Hematopoietic multipotent progenitor cell treated with erythropoietin and hydrocortisone succinate and interleukin-3 and kit ligand, for 6 days (in vitro differentiated cells): ENCODE measurements around the gene CCT7.
"Not testable (repeated sequence)": the region's sequence is repeated elsewhere in the genome, so short reads cannot be mapped to it uniquely, and the experiment has no call there.

Experiments
- DNase-seq: peaks from one replicate; pipeline ENCODE4 v3.0.0-alpha.2; 2015

The CCT7 gene

DNA sequence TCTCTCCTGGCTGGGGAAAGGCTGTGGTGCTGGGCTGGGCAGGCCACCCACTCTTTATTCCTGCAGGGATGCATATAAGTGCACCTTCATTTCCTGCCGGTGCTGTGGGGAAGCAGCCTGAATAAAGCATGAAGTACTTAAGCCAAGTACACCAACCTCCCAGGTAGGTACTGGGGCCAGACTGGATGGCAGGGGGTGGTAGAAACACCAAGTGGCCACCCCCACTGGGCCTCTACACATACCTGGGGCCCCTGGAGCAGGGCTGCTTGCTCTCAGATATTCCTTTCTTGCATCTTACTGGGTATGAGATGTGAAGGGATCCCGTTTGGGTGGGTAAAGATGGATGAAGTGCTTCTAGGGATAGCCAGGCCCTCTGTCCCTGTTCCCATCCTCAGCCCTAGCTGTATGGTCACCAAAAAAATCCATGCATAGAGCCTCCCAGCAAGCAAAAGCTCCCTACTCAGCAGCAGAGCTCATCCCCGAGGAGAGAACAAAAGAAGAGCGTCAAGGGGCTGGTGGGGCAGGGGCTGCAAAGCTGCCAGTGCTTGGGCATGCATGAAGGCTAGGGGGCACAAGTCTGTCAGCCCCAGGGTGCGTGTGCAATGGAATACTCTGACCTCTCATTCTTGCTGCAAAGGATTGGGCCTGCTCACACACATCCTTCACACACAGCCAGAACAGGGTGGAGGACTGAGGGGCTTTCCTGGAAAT lies 22.0 kb downstream of the CCT7 start:
- DNase-seq: no peak

DNA sequence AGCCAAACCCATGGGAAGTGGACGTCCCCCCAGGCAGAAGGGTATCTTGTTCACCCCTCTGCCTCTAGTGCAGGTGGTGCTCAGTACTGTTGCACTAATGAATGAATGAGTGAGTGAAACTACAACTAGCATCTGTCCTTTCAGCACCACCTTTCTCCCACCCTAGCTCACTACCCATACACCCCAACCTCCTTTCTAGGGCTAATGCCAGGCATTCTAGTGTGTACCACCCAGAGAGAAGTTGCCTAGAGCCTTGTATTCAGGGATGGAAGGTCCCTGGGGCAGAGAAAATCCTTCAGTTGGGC lies 22.5 kb downstream of the CCT7 start:
- no peak for DNase-seq

DNA sequence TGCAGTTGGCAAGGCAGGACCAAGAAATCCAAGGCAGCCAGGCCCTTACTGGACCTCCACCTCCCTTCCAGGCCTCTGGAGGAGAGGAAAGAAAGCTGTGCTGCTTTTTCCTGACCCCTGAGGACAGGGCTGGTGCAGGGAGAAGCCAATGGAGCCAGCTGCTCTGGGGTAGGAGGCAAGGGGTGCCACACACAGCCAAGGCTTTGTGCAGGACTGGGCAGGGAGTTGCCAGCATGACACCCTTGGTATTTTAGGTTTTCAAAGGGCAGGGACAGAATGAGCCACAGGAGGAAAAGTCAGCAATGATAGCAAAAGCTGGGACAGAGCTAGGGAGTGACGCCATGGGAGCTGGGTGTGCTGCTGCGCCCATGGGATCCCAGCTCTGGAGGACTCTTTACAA lies 22.9 kb downstream of the CCT7 start:
- DNase-seq: no peak

DNA sequence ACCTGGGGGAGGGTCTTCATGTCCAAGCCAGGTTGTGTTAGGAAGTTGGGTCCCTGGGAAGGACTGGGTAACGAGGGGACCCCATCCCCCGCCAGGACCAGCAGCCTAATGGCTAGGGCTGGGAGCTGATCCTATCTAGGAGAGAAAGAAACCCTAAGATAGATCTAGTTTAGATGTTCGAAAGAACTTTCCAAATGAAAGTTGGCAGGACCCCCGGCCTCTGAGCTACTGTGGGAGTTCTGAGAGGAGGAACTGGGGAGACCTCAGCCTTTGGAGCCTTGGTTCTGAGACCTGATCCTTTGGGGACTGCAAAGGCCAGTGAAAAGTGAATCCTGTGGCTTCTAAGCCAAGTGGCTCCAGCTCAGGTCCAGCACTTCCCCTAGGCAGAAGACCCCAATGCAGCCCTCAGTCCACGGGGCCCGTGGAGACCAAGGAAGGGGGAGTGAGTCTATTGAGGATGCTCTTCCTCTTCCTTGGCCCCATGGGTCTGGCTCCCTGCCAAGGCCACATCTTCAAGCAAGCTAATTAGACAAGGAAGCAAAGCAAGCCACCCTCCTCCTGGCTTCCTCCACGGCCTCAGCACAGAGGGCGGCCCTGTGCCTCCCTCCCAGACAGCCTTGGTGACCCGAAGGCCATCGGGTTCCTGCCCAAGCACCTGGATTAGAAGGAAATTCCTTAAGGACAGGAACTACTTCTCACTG lies 23.5 kb downstream of the CCT7 start:
- DNase-seq: peak; percentile 68

DNA sequence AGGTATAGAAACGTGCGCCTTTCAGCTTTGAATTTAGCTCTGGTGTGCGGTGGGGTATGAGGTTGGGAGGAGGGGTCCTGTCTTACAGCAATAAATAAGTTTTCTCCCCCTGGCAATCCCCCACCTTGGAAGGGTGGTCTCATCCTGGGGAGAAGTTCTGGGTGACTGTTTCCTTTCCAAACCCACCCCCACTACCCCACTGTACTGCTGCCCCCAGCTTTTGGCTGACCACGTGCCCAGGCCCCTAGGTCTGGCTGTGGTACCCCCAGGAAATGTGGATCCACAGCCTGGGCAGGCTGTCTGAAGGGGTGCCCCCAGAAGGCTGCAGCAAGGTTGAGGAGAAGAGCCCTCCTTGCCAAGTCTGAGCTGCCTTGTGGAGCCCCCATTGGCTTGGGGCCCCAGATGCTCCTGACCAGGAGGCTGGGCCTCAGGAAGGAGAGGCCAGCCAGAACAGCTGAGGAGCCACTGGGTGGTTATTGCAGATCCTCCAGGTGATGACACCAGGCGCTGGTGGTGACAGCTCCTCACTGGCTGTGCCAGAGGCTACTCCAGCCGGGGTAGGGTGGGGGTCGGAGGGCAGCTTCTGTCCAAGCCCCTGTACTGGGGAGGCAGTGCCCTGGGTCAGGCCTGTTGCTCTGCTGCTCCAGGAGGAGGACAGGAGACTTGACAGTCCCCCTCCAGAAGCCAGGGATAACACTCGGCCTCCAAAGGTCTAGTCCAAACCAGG lies 24.2 kb downstream of the CCT7 start:
- DNase-seq: no peak

DNA sequence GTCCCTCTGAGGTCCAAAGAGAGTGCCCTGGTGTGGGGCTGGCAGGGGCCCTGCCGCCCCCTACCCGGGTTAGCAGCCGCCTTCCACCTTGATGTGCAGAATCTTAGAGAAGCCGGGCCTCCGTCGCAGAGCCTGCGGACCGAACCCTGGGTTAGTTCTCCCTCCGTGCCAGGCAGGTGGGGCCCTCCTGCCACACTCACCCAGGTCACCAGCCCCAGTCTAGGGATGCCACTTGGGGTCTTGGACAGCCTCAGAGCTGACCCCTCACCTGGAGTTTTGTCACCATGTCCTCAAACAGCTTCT lies 24.8 kb downstream of the CCT7 start:
- no peak for DNase-seq

DNA sequence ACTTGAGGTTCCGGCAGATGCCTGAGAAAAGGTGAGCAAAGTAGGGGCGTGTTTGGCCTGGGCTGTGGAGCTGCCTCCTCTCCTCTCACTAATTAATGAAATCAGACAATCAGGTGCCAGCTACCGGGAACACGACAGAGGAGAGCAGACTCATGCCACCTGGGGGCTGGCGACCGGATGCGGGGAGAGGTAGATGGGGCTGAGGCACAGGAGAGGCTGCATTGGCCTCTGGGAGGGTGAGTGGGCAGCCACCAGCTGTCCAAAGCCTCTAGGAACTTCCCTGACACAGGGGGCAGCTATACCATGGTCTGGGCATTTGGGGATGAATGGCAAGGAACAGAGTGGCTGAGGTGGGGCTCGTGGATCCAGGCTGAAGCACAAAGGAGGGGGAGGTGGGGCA lies 25.2 kb downstream of the CCT7 start:
- DNase-seq: no peak

DNA sequence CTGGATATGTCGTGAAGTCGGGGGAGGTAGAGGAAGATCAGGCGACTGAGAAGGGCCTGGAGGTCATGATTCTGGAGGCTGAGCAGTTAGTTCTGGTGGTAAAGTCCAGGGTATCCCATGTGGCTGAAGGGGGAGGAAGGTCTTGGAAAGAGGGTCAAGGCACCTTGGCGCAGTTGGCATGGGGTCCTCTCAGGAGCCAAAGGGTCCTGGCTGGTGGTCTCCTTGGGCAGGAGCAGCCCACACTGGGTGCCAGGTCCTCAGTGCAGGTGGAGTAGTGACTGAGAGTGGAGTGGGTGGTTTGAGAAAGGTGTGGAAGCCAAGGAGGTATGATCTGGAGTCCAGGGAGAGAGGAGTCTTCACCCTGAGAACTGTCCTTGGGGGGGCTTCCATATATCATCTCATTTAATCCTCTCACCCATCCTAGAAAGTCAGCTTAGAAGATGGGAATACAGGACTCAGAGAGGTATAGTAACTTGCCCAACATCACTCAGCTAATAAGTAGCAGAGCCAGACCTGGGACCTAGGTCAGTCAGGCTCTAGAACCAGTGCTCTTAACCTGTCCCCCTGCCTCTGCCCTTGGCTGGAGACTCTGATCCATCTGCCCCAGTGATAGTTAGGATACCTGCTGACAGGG lies 25.7 kb downstream of the CCT7 start:
- no peak for DNase-seq

DNA sequence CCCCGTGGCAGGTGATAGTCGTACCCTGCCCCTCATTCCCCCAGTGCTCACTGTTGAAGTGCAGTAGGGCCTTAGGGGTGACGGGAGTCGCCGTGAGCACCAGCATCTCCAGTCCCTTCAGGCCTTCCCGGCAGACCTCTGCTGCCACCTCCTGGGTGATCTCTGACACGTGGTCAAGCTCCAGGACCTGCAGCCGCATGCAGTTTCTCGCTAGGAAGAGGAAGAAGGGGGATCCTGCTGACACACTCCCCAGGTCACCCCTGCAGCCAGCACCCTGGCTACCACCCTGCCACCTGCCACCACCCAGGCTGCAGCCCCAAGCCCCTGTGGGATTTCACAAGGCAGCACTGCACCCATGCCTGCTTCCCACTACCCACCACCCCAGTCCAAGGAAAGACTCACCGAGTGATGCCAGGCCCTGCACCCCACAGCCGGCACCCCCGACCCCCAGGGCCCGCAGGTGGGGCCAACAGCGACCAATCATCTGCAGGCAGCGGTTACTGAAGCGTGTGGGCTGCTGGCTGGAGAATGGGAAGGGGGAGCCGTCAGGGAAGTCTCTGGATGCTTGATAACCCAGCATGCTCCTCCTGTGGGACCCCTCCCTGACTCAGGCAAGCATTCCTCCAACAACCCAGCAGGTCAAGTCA lies 26.4 kb downstream of the CCT7 start:
- peak; percentile 75 for DNase-seq

DNA sequence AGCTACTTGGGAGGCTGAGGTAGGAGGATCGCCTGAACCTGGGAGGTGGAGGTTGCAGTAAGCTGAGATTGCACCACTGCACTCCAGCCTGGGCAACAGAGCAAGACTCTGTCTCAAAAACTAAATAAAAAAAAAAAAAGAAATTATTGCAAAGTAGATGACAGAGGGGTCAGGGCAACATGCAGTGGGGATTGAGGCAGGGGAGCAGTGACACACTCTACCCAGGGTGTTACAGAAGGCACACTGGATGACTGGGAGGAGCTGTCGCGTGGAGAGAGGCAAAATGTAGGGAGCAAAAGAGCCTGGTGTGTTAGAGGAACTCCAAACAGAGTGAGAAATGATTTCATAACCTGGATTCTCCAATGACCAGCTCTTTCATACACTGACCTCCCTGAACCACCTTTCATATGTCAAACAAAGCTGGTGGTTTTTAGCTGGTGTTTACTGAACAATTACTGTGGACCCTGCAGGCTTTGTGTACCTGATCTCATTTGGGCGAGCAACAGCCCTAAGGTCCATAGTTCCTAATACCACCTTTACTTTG lies 28.1 kb downstream of the CCT7 start:
- no peak for DNase-seq

DNA sequence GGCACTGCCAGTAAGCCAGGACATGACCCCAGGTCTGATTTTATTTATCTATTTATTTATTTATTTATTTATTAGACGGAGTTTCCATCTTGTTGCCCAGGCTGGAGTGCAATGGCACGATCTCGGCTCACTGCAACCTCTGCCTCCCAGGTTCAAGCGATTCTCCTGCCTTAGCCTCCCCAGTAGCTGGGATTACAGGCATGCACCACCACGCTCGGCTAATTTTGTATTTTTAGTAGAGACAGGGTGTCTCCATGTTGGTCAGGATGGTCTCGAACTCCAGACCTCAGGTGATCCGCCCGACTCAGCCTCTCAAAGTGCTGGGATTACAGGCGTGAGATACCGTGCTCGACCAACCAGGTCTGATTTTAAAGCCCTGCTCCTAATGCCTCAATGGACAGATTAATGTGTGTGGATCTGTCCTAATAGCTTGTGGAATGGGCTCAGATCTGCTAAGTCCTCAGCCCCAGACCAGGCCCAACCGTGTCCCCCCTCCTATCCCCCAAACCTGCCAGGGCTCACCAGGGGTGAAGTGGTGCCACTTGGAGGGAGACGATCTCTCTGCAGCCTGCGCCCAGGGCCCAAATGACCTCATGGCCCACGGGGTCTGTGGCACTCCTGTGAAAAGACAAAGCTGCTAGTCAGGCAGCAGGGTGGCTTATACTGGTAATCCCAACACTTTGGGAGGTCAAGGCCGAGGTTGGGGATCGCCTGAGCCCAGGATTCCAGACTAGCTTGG lies 28.8 kb downstream of the CCT7 start:
- DNase-seq: not testable (repeated sequence)

DNA sequence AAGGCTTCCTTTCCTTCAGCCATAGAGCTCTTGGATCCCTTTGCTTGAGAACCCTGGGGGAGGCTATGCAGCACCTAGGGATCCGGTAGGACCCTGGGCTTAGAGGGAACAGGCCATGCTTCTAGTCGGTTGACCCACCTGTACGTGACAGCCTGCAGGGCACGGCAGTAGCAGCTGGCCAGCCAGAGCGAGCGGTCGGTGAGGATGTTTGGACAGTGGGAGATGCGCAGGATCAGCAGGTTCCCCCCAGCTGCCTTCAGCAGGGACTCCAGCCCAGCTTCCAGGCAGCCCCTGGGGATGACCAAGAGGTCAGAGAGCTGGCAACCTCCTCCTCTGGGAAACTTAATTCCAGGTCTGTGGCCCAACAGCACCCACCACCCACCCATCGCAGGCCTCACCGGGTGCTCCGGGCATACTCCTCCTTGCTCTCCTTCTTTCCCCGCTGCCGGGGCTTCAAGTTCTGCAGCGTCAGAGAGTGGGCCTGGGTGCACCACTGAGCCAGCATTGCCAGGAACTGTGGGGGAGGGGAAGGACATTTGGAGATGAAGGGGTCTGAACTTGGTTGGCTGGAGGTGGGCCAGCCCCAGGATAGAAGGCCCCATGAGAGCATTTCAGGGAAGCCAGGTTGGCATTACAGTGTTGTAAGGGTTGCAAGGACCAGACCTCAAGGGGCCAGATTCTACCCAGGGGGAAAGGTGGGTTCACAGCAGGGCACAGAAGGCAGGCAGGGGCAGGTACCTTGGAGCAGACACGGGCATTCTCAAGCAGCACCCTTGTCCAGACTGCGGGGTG lies 29.6 kb downstream of the CCT7 start:
- DNase-seq: no peak

DNA sequence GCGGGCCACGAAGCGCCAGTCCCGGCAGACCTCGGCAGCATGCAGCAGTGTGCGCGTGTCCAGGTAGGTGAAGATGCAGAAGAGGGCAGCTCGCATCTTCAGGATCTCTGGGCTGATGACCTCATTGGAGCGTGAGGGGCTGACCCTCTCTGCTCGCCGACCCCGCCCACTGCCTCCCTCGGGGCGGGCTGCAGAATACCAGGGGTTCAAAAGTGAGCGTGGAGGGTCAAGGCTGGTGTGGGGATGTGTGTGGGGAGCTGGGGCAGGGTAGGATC lies 30.2 kb downstream of the CCT7 start:
- no peak for DNase-seq

DNA sequence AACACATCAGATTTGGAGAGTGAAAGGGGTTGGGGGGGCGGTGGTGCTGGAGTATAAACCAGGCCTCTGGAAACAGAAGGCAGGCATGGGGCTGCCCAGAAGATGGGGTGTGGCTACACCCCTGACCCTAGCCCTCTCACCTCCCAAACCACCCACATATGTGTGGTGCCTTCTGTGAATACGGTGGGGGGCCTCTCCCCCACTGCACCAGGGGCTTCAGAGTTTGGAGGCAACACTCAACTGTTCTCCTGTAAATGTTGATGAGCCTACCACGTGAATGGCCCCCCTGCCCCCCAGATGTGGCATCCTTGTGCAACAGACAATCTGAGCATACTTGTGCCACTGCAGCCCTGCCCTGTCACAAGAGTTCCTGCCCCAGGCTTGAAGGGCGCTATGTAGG lies 30.7 kb downstream of the CCT7 start:
- no peak for DNase-seq

DNA sequence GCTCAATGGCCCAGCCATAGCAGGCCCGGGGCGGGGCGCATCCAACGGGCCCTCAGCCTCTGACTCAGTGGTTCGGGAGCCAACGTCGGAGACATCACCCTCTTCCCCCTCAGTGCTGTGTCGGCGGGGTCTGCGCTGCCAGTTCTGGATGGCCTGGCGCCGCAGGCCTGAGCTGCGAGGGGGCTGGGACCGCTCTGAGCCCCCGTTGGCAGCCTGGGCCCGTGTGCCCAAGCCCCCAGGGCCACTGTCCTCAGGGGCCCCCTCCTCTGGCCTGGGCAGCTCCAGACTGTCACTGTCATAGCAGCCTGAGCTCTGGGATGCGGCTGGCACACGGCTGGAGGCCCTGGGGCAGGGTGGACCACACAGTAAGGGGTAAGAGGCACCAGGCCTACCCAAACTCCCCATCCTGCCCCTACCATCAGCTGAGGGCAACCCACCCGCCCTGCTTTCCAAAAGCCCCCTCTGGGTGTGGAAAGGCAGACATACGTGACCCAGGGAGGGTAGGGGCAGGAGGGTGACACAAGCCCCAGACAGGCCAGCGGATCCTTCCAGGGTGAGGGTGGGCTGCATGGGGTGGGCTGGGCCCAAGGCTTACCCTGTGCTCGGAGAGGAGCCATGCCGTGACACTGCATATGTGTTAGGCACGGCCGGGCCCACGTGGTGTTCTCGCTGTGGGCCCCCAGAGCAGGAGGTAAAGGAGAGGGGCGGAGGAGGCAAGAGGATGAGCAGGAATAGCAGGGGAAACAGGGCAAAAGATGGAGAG lies 31.4 kb downstream of the CCT7 start:
- no peak for DNase-seq

DNA sequence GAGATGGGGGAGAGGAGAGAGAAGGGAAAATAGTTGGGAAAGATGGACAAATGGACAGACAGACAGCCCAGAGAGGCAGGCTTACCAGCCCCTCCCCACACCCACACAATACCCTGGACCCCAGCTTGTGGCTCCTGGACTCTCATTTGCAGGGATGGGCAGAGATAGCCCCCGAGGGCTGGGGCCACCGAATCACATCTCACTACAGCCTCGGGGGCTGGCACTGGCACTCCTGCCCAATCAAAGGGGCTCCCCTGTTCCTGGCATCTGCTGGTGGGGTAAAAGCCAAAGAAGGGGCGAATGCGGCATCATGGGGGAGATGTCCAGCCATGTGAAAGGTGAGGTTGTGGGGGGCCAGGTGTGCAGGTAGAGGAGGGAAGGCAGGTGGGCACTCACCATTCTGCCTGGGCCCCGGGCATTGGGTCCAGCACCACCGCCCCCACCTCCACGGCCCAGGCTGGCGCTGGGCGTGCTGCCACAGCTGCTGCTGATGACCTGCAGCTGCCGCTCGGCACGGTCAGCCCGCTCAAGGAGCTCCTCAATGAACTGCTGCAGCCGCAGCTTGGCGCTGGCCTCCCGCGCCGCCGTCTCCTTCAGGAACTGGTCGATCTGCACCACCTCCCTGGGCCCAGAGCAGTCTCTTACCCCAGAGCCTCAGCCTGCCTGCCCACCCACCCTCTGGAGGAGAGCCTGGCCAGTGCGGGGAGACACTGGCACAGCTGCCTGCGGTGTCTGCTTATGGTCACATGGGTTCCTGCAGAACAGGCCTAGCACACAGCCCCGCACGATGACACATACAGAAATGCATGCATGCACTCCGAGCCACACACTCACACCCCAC lies 32.2 kb downstream of the CCT7 start:
- DNase-seq: no peak

DNA sequence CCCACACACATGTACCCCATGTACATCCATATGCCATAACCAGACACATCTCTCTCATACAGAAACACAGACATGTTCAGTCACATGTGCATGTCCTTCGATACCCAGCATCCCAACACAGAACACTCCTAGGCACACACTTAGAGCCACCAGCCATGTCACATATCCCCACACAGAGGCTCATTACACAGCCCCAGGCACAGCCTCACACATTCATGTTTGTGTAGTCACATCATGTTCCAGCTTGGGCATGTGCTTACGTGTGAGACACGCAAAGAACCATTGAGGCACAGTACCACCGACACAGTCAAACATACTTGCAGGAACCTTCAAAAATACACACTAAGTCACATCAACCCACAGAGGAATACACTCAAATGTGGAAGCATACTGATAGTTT lies 32.9 kb downstream of the CCT7 start:
- no peak for DNase-seq

DNA sequence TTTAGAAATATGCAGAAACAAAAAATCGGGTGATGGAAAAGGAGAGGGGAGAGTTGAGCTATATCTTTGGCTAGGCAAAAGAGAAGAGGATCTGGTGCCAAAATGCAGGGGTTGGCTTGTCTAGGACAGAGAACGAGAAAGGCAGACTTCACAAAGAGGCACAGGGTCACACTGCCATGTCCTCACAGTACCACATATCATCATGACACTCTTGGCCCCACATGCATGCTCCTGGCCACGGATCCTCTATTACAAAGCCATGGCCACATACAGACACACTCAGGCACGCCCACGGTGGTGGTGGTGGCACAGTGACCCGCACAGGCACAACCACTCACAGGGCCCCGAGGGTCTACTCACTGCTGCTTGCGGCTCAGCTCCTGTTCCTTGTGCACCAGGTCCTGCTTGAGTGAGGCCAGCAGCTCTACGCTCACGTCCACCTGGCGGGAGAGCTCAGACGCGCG lies 34.3 kb downstream of the CCT7 start:
- no peak for DNase-seq

DNA sequence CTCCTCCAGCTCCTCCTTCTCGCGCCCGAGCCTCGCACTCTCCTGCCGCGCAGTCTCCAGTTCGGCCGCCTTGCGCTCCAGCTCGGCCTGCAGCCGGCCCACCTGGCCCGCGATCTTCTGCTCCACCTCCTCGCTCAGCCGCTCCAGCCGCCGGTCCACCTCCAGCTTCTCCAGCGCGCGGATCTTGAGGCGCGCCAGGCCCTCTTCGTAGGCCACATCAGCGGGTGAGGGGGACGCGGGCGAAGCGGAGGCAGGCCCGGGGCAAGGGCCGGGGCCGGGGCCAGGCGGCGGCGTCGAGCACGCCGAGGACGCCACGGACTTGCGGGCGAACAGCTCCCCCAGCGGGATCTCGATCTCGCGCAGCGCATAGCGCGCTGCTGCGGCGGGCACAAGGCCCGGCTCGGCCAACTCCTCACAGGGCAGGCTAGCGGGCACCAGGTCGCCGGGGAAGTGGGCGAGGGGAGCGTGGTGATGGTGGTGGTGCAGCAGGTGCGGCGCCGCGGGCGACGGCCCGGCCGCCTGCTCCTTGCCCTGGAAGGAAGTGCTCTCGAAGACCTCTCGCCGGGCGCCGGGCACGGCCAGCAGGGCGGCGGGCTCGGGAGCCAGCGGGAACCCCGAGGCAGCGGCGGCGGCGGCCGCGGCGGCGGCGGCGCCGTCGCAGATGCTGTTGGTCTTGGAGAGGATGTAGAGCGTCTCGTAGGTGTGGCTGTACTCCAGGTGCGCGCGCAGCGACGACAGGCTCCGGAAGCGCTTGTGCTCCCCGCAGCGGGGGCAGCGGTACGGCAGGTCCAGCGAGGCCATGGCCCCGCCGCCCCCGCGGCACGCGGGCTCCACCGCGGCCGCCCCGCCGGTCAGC lies 35.0 kb downstream of the CCT7 start:
- DNase-seq: peak; percentile 36
